SH-SY5Y (cell line): ENCODE data around the gene EGFR.

Experiments
- GATA2 ChIP-seq: IDR thresholded peaks from 2 replicates; pipeline ENCODE4 v1.6.1; 2011; ENCODE audit warnings: mild to moderate bottlenecking, low read depth, low read length
- GATA3 ChIP-seq: IDR thresholded peaks from 2 replicates; pipeline ENCODE4 v1.6.1; 2011; ENCODE audit warnings: low read depth, mild to moderate bottlenecking, low read length, moderate library complexity

The EGFR gene

DNA sequence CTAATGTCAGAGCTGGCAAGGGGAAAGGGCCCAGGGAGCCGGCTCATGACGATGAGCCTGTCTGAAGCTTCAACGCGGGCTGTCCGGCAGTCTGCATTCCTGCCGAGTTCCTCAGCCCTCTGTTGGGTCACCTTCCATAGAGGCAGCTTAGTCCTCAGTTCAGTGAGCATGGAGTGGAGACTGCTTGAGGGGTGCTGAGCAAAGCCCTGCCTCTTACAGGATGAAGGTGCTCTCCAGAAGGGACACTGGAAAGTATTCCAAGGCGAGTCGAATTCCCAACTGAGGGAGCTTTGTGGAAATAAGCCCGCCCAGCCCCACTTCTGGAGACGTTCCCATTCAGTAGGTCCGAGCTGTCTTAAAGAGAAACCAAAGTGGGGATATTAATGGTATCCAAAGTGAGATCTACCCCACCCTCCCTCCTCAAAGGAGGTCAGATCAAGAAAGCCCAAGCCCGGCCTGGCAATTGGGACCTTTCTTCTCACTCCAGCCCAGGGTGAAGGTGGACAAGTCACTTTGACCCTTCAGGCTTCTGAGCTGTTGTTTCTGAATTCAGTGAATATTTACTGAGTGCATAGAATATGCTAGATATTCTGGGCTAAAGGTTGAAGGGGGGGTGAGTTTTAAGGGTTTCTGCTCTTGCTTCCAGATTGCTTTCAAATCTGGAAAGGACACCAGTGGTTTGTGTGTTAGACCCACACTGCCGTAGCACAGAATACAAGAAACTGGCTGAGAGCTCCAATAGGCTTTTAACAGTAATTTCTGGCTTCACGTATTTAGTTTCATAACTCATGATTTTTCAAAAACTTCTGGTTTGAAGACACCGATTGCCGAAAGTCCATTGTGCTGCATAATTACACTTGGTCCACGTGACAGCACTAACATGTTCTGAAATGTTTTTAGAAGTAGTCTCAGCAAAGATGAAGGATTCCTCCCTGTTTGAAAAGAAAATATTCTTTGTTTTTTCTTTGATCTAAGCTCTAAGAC lies 3.5 kb downstream of the EGFR start:
- TF ChIP-seq GATA3 (no peak), GATA2 (no peak)

DNA sequence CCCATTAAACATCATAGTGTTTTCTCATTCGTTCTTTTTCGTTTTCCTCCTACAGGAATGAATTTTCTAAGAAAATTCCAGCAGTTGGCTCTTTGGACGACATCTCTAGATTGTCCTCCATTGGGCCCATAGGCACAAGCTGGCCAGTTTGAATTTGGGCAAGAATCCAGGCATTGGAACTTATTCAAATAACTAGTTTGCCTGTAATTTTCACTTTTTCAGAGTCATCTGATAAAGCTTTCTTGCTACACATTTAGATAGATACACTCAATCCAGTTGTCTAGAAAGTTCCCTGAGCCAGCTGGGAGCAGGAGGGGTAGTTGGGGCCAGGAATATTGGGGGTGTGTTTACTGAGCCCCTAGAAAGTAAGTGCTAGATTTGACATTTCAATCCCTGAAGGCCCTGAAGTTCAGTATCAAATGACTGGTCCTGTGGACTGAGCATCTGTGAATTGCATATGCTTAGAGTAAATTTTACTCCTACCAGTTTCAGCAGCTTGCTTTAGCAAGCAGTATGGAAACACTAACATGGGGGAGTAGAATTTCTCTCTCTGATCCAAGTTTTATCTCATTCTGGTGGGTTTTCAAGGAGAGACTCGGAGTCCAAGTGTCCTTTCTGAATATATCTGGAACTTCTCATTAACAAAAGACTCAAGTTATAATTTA lies 5.2 kb downstream of the EGFR start:
- TF ChIP-seq GATA2 (no peak), GATA3 (no peak)

DNA sequence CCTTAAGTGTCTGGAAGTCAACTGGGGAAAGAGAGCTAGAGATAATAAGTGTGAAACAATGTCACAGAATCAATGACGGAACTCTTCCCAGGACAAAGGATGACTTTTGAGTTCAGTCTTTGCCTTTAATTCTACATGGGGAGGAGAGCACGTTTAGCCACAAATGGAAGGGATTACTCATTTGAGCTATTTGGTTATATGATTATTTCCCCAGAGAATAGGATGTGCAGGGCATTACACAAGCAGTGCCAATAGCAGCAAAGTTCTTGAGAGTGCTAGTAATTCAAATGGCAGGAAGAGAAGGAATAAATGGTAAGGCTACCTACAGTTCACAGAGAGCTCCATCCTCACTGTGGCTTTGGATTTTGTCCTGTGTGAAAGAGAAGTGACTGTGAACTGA lies 6.0 kb downstream of the EGFR start:
- TF ChIP-seq GATA2 (no peak), GATA3 (no peak)

DNA sequence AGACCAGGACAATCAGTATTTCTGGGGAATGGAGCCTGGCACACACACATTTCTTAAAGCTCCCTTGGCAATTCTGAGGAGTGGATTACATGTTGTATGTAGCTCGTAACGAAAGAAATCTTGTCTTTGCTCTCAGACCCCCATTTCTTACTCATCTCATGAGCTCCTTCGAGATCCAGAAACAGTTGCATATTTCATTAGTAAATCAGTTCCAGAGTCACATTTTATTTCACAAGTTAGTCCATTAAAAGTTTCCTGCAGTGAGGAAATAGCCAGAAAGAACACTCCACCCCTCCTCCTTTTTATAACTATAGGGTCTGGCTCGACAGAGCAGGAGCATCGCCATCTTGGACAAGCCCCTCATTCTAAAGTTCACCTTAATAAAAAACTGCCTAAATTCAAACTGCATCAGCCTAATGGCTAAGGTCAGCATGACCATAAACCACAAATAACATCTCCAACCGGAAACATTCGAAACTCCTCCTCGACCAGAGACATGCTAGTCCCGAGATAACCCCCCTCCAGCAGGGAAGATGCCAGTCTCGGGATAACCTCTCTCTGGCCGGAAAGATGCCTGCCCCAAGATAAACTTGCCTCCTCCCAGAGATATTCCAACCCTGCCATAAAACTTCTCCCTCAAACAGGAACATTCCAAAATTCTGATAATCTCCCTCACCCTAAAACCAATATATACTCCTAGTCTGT lies 7.4 kb downstream of the EGFR start:
- no peak for TF ChIP-seq GATA3
- TF ChIP-seq GATA2: no peak

DNA sequence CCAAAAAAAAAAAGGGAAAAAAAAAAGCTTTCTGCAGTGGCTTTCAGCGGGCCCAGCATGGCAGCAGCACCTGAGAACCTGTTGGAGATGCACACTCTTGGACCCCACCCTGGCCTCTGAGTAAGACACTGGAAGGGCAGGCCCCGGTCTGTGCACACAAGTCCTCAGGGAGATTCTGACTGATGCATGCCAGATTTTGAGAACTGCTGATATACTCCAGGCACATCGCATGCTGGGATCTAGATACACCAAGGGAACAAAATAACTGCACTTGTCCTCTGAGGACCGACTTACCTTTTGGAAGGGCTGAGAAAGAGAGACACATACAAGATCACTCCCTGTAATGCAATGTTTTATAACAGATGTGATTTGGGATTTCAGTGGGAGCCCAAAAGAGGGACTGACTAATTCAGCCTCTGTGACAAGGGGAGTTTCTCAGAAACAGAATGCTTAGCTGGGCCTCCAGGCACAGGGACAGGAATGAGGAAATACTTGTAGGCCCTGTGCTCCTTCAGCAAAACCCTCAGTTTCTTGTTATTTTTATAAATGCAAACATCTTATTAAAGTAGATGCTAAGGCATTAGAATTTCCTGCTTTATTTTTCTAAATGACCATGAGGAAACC lies 8.2 kb downstream of the EGFR start:
- TF ChIP-seq GATA3 (no peak), GATA2 (no peak)

DNA sequence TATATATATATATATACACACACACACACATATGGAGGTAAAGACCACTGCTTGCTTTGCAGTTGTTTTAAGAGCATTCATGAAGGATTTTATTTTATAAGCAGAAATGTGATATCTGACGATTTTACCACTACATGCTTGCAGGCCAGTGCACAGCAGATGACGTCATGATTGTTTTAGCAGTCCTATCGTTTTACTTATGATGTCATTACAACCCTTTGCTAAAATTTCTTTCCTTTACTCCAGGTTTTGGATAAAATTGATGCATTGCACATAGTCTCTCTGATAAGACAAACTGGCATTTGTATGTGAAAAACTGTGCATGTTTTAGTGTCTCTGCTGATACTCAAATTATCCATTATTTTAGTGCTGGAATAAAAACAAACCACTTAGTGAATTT lies 9.2 kb downstream of the EGFR start:
- TF ChIP-seq GATA2 (no peak), GATA3 (no peak)

DNA sequence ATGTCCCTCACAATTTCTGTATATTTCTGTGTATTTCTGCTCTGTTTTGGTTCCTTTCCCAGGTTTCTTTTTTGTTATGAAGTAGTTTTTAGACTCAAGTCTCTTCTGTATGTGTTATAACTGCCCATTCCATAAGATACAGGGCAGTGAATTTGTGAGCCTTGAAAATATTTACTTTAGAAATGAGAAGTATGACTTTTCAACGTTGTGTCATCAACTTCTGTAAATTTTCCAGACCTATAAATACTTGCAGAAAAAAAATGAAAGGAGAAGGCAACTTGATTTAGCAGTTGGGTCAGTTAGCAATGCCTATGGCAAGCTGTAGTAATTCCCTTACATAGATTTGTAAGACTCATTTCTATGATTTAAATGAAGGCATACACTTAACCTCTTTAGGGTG lies 11.5 kb downstream of the EGFR start:
- no peak for TF ChIP-seq GATA3

DNA sequence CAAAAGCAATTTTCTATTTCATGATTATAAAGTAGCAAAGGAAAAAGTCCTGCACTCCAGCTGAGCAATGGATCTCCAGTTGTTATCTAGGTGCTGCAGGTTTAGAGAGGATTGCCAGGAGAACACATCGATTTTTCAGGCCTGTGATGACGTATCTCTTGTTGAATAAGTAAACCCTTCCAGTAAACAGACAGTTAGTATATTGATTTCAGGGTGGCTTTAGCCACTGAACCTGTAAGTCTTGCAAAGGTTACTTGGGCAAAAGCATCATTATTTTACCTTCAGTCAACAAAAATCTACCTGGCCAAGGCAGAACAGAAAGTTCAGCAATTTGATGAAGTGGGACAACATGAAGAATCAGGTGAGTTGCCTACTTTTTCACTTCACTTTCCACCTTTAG lies 12.3 kb downstream of the EGFR start:
- TF ChIP-seq GATA3 (no peak), GATA2 (no peak)

DNA sequence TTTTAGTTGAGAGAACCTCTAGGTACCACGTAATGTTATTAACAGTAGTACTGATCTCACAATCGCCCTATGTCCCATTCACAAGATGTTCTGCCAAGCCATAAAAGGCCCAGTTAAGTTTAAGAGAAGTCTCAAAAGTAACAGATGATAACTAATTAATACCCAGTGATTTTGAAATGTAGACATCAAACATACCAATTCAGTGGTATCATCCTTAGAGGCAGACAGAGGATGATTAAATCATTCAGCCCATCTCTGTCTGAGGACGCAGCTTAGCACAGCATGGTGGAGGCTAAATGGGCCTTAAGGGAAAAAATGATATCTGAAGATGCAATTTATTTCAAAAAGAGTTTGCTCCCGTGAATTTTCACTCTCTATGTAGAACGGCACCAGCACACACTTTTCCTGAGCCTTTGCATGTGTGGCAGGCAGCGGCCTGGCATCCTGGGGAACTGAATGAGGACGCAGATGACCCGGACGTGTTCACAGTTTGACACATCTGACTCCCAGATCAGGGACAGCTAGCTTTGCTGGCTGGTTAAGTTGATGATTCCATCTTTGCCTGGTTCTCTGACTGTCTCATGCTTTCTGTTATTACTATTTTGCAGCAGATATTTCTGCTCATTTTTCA lies 13.4 kb downstream of the EGFR start:
- no peak for TF ChIP-seq GATA3
- TF ChIP-seq GATA2: no peak

DNA sequence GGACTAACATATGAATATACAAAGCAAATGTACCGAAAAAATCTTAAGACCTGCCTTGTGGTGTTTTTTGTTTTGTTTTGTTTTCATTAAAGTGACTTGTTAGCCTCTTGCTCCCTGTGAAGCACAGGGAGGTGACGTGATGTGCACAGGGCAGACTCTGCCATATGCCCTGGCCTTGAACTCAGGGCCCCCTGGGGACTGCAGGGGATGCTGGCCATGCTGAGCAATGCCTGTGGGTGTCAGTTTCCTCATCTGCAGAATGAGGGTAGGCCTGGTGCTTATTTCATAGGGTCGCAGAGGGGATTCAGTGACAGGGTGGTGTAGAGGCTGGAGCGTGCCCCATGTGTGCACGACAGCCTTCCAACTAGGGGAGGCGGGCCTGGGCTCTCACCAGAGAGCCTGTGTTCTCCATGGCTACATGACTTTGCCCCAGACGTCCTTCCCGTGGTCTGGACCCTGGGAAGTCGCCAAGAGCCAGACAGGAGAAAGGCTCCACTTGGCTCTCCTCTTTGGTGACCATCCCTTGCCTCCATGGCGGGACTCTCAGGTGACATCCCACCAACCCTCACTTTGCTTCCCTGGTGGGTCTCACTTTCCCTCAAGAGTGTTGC lies 14.5 kb downstream of the EGFR start:
- TF ChIP-seq GATA3: no peak
- no peak for TF ChIP-seq GATA2

DNA sequence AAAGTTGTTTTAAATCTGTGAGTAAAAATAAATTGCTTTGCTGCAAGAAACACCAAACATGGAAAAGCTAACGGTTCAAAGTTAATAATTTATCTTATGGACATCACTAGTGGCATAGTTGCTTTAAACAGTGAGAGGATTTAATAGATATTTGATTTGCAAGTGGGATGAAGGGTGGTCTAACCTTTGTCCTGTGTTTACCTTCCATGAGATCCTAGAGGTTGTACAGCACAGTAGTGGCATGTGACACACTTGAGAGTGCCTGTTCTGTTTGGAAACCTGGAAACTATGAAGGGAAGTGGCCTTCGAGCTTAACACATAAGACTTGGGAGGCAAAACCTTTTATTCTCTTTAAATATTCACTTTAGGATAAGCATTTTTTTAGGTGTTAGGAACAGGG lies 16.0 kb downstream of the EGFR start:
- TF ChIP-seq GATA2 (no peak), GATA3 (no peak)

DNA sequence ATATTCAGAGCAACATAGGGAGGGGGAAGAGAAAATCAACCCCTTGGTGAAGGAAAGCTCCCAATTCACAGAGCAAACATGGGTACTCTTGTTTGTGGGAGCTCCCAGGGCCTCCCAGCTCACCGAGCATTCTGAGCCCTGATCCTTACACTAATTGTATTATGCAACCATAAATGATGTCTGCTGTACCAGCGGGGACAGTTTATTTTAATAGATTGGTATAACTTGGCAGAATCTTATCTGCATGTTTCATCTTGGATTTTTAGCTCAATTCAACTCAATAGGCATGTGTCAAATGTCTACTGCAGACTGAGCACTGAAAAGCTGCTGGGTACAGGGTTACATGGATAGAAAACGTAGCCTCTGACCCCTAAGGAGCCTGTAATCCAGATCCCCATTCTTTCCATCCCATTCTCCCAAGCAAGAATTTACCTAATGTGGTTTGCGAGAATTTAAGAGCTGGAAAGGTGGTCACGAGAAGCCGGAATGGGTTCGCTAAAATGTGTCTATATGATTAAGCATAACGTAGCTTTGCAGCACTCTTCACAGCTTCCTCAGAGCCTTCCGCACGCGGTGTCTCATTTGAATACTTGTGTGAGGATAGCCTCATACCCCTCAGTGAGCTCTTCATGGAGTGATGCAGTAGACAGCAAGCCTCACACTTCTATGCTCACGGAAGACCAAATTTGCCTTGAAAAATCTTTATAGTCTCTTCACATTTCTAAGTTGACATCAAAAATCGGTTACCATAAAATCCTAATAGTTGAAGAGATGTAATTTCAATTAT lies 18.3 kb downstream of the EGFR start:
- TF ChIP-seq GATA2: peak; percentile 76
- peak; percentile 28; the same call in 1 of the 2 replicates for TF ChIP-seq GATA3
